Tibial nerve (tissue), 4 donors: ENCODE results near the gene ABHD12B. TPM values are rescaled to one million over a fixed set of nuclear protein-coding genes. Genes with fewer than 3 reads are reported as not detected.

Experiments
- DNase-seq, 2 donors: peaks; one replicate each; pipeline ENCODE4 v3.0.0-alpha.2; 2019; ENCODE audit warnings: low spot score in 2 of 2
- H3K27ac ChIP-seq, 4 donors: fragments of 200-600 bp; sonication (generic) in 3 of 4; one replicate each; pipeline ENCODE4 v1.5.1; 2017 to 2019; ENCODE audit warnings: mild to moderate bottlenecking in 1 of 4
- H3K27me3 ChIP-seq, 2 donors: fragments of 200-600 bp; sonication (generic) in 1 of 2; one replicate each; pipeline versions ENCODE4 v1.5.1 to v1.6.0; 2017 to 2019
- H3K36me3 ChIP-seq, 3 donors: fragments of 200-600 bp; sonication (generic); one replicate each; pipeline ENCODE4 v1.5.1; 2018 to 2019
- H3K4me1 ChIP-seq, 4 donors: fragments of 200-600 bp; sonication (generic) in 3 of 4; one replicate each; pipeline ENCODE4 v1.5.1; 2017 to 2019
- H3K4me3 ChIP-seq, 4 donors: fragments of 200-600 bp; sonication (generic) in 3 of 4; one replicate each; pipeline ENCODE4 v1.5.1; 2017 to 2019; ENCODE audit warnings: mild to moderate bottlenecking in 1 of 4, moderate library complexity in 1 of 4
- H3K9me3 ChIP-seq, 4 donors: fragments of 200-600 bp; sonication (generic) in 3 of 4; one replicate each; pipeline ENCODE4 v1.5.1; 2017 to 2019
- EP300 ChIP-seq, 2 donors: sonication (generic); formaldehyde crosslinking; IDR thresholded peaks; one replicate each; pipeline ENCODE4 v1.6.1; 2017; ENCODE audit warnings: antibody characterized with exemption in 2 of 2, mild to moderate bottlenecking in 1 of 2
- POLR2A ChIP-seq, 2 donors: fragments of 450-650 bp; IDR thresholded peaks; one replicate each; pipeline ENCODE4 v1.6.1; 2017; ENCODE audit warnings: antibody characterized with exemption in 2 of 2, mild to moderate bottlenecking in 2 of 2, moderate library complexity in 2 of 2
- WGBS, 2 donors: methylation state at CpG; one replicate each; pipeline ENCODE4 v1.1.5; 2018; 5-methylcytosine and 5-hydroxymethylcytosine counted together
- total RNA-seq, 4 donors: library from RNA; depleted of rRNA; stranded (reverse); fragments of >200 nt; gene quantifications; one replicate each; pipeline ENCODE4 v1.1.0, GENCODE V29; 2016
- TF ChIP-seq, protein P1 (sequence below), 5 experiments: fragments of 200-600 bp in 3 of 5; fragments of 450-650 bp in 2 of 5; sonication (generic) in 3 of 5; IDR thresholded peaks; one replicate each; pipeline ENCODE4 v1.5.1; 2016 to 2019; ENCODE audit warnings: antibody characterized with exemption in 5 of 5, mild to moderate bottlenecking in 3 of 5, moderate library complexity in 2 of 5

The ABHD12B gene
- total RNA-seq, 4 donors from 2014 or later, result not detected

DNA sequence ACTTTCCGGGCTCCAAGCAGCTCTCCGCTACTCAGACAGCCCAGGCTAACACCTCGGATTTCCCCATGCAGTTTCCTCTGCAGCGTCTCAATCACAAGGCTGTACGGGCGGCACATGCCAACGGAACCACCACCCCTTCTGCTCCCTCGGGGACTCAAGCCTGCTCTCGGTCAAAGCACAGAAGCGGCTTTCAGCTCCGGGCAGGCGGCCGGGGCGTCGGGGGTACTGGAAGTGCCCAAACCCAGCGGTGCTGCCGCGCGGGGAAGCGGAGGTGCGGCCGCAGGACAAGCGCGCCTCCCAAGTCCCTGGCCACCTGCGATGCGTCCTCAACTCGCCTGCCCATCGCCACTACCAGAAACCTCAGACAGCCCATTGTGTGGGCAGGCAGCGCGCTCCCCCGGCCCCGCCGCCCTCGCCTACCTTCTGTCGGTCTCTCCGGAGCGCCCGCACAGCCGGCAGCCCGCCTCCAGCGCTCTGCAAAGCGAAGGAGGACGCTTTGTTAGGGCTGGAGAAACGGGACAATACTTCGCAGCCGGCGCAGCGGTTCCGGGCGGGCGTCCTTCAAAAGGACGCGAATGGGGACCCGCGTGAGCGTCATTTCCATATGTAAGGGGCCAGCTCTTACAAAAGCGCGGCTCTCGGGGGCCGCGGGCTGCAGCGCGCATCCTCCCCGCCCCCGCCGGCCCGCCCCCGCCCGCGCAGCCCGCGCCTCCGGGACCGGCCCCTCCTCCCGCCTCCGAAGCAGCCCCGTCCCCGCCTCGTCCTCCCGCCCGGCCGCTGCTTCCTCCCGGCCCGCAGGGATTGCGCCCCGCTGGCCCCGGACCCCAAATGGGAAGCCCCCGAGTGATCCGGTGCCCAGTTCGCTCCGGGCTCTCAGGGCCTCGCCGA, 41.6 kb upstream of the ABHD12B start:
- WGBS, 2 donors, result 0 to 1% methylated on average over 65 to 67 of the region's 93 CpGs
- Histone ChIP-seq H3K36me3 (no peaks in the 10 kb centered on the region), H3K4me1 (peaks cover 0 to 25% (median 4%) of the 10 kb centered on the region in 4 donors), H3K27me3 (no peaks in the 10 kb centered on the region), H3K4me3 (peak overlapping the region; percentile 65 to 99 (median 79)), H3K27ac (peak overlapping the region; percentile 58 to 96 (median 86)), H3K9me3 (no peaks in the 10 kb centered on the region)
- TF ChIP-seq EP300 (IDR thresholded peaks at IDR 0.05) (no peak), POLR2A (IDR thresholded peaks at IDR 0.05) (no peak)
- TF ChIP-seq, protein P1, sequence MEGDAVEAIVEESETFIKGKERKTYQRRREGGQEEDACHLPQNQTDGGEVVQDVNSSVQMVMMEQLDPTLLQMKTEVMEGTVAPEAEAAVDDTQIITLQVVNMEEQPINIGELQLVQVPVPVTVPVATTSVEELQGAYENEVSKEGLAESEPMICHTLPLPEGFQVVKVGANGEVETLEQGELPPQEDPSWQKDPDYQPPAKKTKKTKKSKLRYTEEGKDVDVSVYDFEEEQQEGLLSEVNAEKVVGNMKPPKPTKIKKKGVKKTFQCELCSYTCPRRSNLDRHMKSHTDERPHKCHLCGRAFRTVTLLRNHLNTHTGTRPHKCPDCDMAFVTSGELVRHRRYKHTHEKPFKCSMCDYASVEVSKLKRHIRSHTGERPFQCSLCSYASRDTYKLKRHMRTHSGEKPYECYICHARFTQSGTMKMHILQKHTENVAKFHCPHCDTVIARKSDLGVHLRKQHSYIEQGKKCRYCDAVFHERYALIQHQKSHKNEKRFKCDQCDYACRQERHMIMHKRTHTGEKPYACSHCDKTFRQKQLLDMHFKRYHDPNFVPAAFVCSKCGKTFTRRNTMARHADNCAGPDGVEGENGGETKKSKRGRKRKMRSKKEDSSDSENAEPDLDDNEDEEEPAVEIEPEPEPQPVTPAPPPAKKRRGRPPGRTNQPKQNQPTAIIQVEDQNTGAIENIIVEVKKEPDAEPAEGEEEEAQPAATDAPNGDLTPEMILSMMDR (IDR thresholded peaks at IDR 0.05), result no peak
- peak in 1 of 2 donors; percentile 42 for DNase-seq

DNA sequence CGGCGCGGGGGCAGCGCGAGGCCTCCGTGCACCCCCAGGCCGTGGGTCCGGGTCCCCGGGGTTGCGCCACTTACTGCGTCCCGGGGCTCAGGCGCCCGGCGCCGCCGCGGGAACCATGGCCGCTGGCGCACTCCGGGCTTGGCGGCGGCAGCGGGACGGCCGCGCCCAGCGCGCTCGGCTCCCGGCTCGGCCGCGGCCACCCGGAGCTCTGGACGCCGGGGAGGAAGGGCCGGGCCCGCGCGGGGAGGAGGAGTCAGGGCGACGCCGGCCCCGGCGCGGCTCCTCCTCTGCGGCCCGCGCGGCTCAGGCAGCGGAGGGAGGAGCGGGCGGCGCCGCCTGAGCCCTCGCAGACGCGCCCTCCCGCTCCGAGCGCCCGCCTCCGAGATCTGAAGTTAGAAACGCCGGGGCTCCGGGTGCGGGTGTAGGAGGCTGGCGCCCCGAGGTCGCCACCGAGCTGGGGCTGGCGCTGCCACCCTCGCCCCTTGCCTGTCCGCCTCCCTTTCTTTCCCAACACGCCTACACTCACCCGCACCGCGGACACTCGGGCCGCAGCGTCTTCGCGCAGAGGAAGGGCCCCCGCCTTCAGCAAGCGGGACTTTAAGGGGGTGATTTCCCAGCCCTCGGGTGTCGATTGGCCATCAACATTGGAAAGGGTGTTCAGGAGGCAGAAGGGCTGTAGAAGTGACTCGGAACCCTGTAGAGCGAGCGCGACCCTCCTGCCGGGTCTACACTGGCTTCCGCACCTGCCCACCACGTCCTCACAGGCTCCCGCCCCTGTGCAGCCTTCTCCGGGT, 40.7 kb upstream of the ABHD12B start, which contains the start of gene NIN:
NIN (minus strand) TSS at position 231 of the 794 bp plus-strand sequence. CDS start 9,106 bp downstream, outside the sequence.
- H3K4me3 ChIP-seq, result peak within 1 kb of the TSS; percentile 65 to 99 (median 86)
- H3K27me3 ChIP-seq, result no peaks in the 10 kb centered on the region
- WGBS, 2 donors, result 0% methylated on average over 36 to 93 of the region's 97 CpGs
- peaks cover 0 to 25% (median 4%) of the 10 kb centered on the region in 4 donors for H3K4me1 ChIP-seq
- TF ChIP-seq EP300 (IDR thresholded peaks at IDR 0.05) (no peak), POLR2A (IDR thresholded peaks at IDR 0.05) (peak in 1 of 2 donors; percentile 59)
- TF ChIP-seq, protein P1 (IDR thresholded peaks at IDR 0.05), result peak in 1 of 5 experiments; percentile 8
- H3K9me3 ChIP-seq, result no peaks in the 10 kb centered on the region
- H3K27ac ChIP-seq, result peak within 1 kb of the TSS; percentile 78 to 96 (median 89)
- DNase-seq, result peak; percentile 53 to 54
- H3K36me3 ChIP-seq, result no peaks in the 10 kb centered on the region

DNA sequence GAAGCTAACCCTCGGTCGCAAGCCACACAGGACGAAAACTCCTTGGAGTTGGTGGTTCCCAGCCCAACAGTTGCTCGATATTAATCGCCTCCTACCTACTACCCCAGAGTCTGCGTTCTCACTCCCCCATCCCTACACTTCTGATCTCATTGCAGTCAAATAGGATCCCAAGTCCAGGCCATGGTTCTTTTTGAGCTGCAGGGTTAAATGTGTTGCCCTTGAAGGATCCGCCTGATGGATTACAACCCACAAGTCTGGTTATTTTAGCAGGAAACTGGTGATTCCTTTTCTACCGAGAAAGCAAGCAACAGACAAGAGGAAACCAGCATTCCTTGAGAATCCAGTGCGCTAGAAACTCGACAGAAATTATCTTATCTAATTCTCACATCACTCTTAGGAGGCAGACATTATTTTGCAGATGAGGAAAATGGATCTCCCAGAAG, 40.1 kb upstream of the ABHD12B start:
- DNase-seq, result no peak
- peak overlapping the region; percentile 65 to 99 (median 81) for H3K4me3 ChIP-seq
- TF ChIP-seq POLR2A (IDR thresholded peaks at IDR 0.05) (no peak), EP300 (IDR thresholded peaks at IDR 0.05) (no peak)
- TF ChIP-seq, protein P1 (IDR thresholded peaks at IDR 0.05), result no peak
- peaks cover 0 to 25% (median 4%) of the 10 kb centered on the region in 4 donors for H3K4me1 ChIP-seq
- H3K9me3 ChIP-seq, result no peaks in the 10 kb centered on the region
- no peaks in the 10 kb centered on the region for H3K36me3 ChIP-seq
- 5 to 8% methylated on average over 10 of the region's 10 CpGs for WGBS, 2 donors
- peak overlapping the region; percentile 78 to 96 (median 89) for H3K27ac ChIP-seq
- no peaks in the 10 kb centered on the region for H3K27me3 ChIP-seq

DNA sequence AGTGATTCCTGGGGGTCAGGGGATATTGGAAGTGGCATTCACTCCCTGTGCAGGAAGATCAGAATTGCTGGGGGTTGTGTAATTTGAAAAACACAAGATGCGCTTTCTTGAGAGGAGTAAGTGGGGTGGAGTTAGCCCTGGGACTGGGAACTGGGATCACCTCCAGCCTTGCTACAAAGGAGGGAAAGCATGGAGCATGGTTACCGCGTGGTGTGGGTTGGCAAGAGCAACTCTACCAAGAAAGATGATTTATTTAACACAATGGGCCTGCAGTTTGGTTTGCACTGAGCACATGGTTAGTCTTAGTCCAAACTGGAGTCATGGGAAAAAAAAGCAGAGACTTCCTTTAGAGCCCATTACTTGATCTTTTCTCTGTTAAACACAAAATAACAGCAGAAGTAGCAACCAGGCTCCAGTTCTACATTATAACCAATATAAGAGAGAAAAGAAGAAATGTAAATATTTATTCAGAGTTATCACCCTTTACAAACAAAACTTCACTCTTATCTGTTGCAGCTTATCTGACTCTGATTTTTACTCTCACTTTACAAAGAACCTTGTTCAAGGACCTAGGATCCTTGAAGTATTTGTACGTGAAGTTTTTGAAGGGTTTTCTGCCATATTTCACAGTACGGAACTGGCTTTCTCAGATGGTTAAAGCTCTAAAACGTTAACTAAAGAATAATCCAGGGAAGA, 38.8 kb upstream of the ABHD12B start:
- Histone ChIP-seq H3K9me3 (no peaks in the 10 kb centered on the region), H3K27ac (no peak overlapping the region), H3K4me3 (no peak overlapping the region), H3K27me3 (no peaks in the 10 kb centered on the region), H3K36me3 (no peaks in the 10 kb centered on the region), H3K4me1 (peaks cover 0 to 25% (median 4%) of the 10 kb centered on the region in 4 donors)
- 82 to 83% methylated on average over 6 of the region's 6 CpGs for WGBS, 2 donors
- no peak for DNase-seq
- TF ChIP-seq, protein P1 (IDR thresholded peaks at IDR 0.05), result no peak
- TF ChIP-seq EP300 (IDR thresholded peaks at IDR 0.05) (no peak), POLR2A (IDR thresholded peaks at IDR 0.05) (no peak)
